SK-N-SH (cell line): ENCODE measurements around the gene EZR.

Experiments
- CHD2 ChIP-seq: fragments of 150-350 bp; IDR thresholded peaks from 2 replicates; pipeline ENCODE4 v1.6.1; 2018; ENCODE audit warnings: low read length; ENCODE audit not compliant: partially characterized antibody
- CTCF ChIP-seq: fragments of 200-600 bp; sonication (generic); IDR thresholded peaks from 2 replicates; pipeline ENCODE4 v1.6.1; 2017; ENCODE audit warnings: antibody characterized with exemption, mild to moderate bottlenecking, moderate library complexity
- ELF1 ChIP-seq: IDR thresholded peaks from 2 replicates; pipeline ENCODE4 v1.4.0; 2012
- EP300 ChIP-seq, 2 experiments: IDR thresholded peaks; 2 replicates each; pipeline versions ENCODE4 v1.4.0 to v1.6.1; 2012; ENCODE audit warnings: borderline replicate concordance in 1 of 2, low read depth in 1 of 2, low read length in 1 of 2
- EZH2phosphoT487 ChIP-seq: fragments of 200-600 bp; sonication (generic); IDR thresholded peaks from 2 replicates; pipeline ENCODE4 v1.6.1; 2017; ENCODE audit warnings: low read depth, mixed run types, mild to moderate bottlenecking, antibody characterized with exemption, moderate library complexity, borderline replicate concordance
- FOSL2 ChIP-seq: IDR thresholded peaks from 2 replicates; pipeline ENCODE4 v1.4.0; 2012; ENCODE audit warnings: low read depth, mild to moderate bottlenecking, moderate library complexity, borderline replicate concordance
- GATA2 ChIP-seq: sonication (generic); formaldehyde crosslinking; IDR thresholded peaks from 2 replicates; pipeline ENCODE4 v1.5.0; 2020; ENCODE audit warnings: mild to moderate bottlenecking, missing genetic modification reagents
- MAX ChIP-seq: IDR thresholded peaks from 2 replicates; pipeline ENCODE4 v1.4.0; 2012; ENCODE audit warnings: low read depth
- NRF1 ChIP-seq: IDR thresholded peaks from 2 replicates; pipeline ENCODE4 v1.6.1; 2012; ENCODE audit warnings: low read depth, mild to moderate bottlenecking, low read length
- POLR2AphosphoS5 ChIP-seq: IDR thresholded peaks from 2 replicates; pipeline ENCODE4 v1.6.1; 2012; ENCODE audit warnings: low read depth, low read length
- REST ChIP-seq: IDR thresholded peaks from 2 replicates; pipeline ENCODE4 v1.6.1; 2012; ENCODE audit warnings: mild to moderate bottlenecking, low read depth, low read length, moderate library complexity
- RFX5 ChIP-seq: IDR thresholded peaks from 2 replicates; pipeline ENCODE4 v1.6.1; 2012; ENCODE audit warnings: mild to moderate bottlenecking, improper control_type of control experiment, low read length
- USF2 ChIP-seq: fragments of 150-350 bp; IDR thresholded peaks from 2 replicates; pipeline ENCODE4 v1.6.1; 2017; ENCODE audit warnings: antibody characterized with exemption, low read length, low read depth, borderline replicate concordance
- ZBTB33 ChIP-seq: IDR thresholded peaks from 2 replicates; pipeline ENCODE4 v1.4.0; 2012; ENCODE audit warnings: low read depth, borderline replicate concordance

GRCh38 chr6:158784505-158784904 lies 34.7 kb downstream of the EZR start:
- TF ChIP-seq FOSL2 = no peak; the same call in 1 of the 2 replicates
- TF ChIP-seq POLR2AphosphoS5 = no peak
- no peak for TF ChIP-seq ELF1
- no peak for TF ChIP-seq USF2
- TF ChIP-seq CTCF = no peak
- no peak for TF ChIP-seq REST
- TF ChIP-seq EP300 (IDR thresholded peaks at IDR 0.05; ENCODE audit: borderline replicate concordance in 1 of 2, low read depth in 1 of 2, low read length in 1 of 2) = no peak
- TF ChIP-seq GATA2 (CRISPR knock-in tag) = no peak
- TF ChIP-seq EZH2phosphoT487 = no peak
- TF ChIP-seq ZBTB33 = no peak
- no peak for TF ChIP-seq MAX
- no peak for TF ChIP-seq CHD2
- no peak for TF ChIP-seq RFX5
- TF ChIP-seq NRF1 = no peak
